GM12878 (cell line): ENCODE measurements around the gene DLG2. TPM values are rescaled to one million over a fixed set of nuclear protein-coding genes. Genes with fewer than 3 reads are reported as not detected.

Experiments
- BACH1 ChIP-seq: fragments of 450-650 bp; IDR thresholded peaks from 2 replicates; pipeline ENCODE4 v1.6.1; 2017; ENCODE audit warnings: mild to moderate bottlenecking, borderline replicate concordance
- BHLHE40 ChIP-seq, 2 experiments: fragments of 450-650 bp in 1 of 2; IDR thresholded peaks; 2 replicates each; pipeline ENCODE4 v1.6.1; 2011 to 2017; ENCODE audit warnings: low read depth in 2 of 2, borderline replicate concordance in 1 of 2, improper control_type of control experiment in 1 of 2, low read length in 1 of 2, mild to moderate bottlenecking in 1 of 2
- CREM ChIP-seq: IDR thresholded peaks from 2 replicates; pipeline ENCODE4 v1.6.1; 2014; ENCODE audit warnings: antibody characterized with exemption, low read depth
- EGR1 ChIP-seq, 2 experiments: IDR thresholded peaks; 1 replicate in 1 of 2; 2 replicates in 1 of 2; pipeline ENCODE4 v1.6.1; 2011 to 2012; ENCODE audit warnings: low read depth in 2 of 2, low read length in 2 of 2, borderline replicate concordance in 1 of 2, mild to moderate bottlenecking in 1 of 2, moderate library complexity in 1 of 2
- EZH2 ChIP-seq: IDR thresholded peaks from 2 replicates; pipeline ENCODE4 v1.6.1; 2012; ENCODE audit warnings: low read depth, mild to moderate bottlenecking, control low read depth, inconsistent platforms, low read length, borderline replicate concordance; ENCODE audit not compliant: control insufficient read depth
- FOXM1 ChIP-seq: IDR thresholded peaks from 2 replicates; pipeline ENCODE4 v1.6.1; 2012; ENCODE audit warnings: low read depth, mild to moderate bottlenecking, inconsistent platforms, low read length, moderate library complexity
- GABPA ChIP-seq: IDR thresholded peaks from 2 replicates; pipeline ENCODE4 v1.6.1; 2014; ENCODE audit warnings: antibody characterized with exemption, low read depth, mild to moderate bottlenecking, inconsistent platforms
- IKZF2 ChIP-seq, 2 experiments: fragments of 450-650 bp; IDR thresholded peaks; 2 replicates each; pipeline ENCODE4 v1.6.1; 2017; ENCODE audit warnings: mild to moderate bottlenecking in 2 of 2, moderate library complexity in 2 of 2
- KLF5 ChIP-seq: fragments of 450-650 bp; IDR thresholded peaks from 2 replicates; pipeline ENCODE4 v1.6.1; 2014; ENCODE audit warnings: mild to moderate bottlenecking; ENCODE audit not compliant: partially characterized antibody
- MEF2B ChIP-seq: fragments of 450-650 bp; IDR thresholded peaks from 2 replicates; pipeline ENCODE4 v1.6.1; 2018; ENCODE audit warnings: mild to moderate bottlenecking, moderate library complexity; ENCODE audit not compliant: partially characterized antibody, poor library complexity, severe bottlenecking
- NFYB ChIP-seq: IDR thresholded peaks from 2 replicates; pipeline ENCODE4 v1.6.1; 2011; ENCODE audit warnings: low read depth, mild to moderate bottlenecking, low read length, improper control_type of control experiment, moderate library complexity; ENCODE audit not compliant: insufficient read depth
- PAX5 ChIP-seq: IDR thresholded peaks from 2 replicates; pipeline ENCODE4 v1.6.1; 2011; ENCODE audit warnings: low read depth, low read length, borderline replicate concordance
- PML ChIP-seq: IDR thresholded peaks from 2 replicates; pipeline ENCODE4 v1.6.1; 2012; ENCODE audit warnings: low read length, inconsistent platforms
- RELA ChIP-seq: fragments of 450-650 bp; IDR thresholded peaks from 2 replicates; pipeline ENCODE4 v1.8.0; 2014; ENCODE audit warnings: borderline replicate concordance; ENCODE audit not compliant: partially characterized antibody
- RUNX3 ChIP-seq: IDR thresholded peaks from 2 replicates; pipeline ENCODE4 v1.6.1; 2012; ENCODE audit warnings: low read length, inconsistent platforms
- SPI1 ChIP-seq: IDR thresholded peaks from 2 replicates; pipeline ENCODE4 v1.6.1; 2011; ENCODE audit warnings: low read depth, mild to moderate bottlenecking, low read length, moderate library complexity, borderline replicate concordance; ENCODE audit not compliant: insufficient read depth
- SUPT20H ChIP-seq: IDR thresholded peaks from 2 replicates; pipeline ENCODE4 v1.6.1; 2011; ENCODE audit warnings: low read depth, mild to moderate bottlenecking, low read length, moderate library complexity, borderline replicate concordance; ENCODE audit not compliant: control insufficient read depth
- TAF1 ChIP-seq: IDR thresholded peaks from 2 replicates; pipeline ENCODE4 v1.6.1; 2011; ENCODE audit warnings: mild to moderate bottlenecking, low read depth, low read length, borderline replicate concordance
- TBL1XR1 ChIP-seq: IDR thresholded peaks from 2 replicates; pipeline ENCODE4 v1.6.1; 2012; ENCODE audit warnings: low read depth, low read length, improper control_type of control experiment
- ZBED1 ChIP-seq: IDR thresholded peaks from 2 replicates; pipeline ENCODE4 v1.6.1; 2016; ENCODE audit warnings: borderline replicate concordance
- polyA plus RNA-seq, 11 experiments: library from polyadenylated mRNA; depleted of rRNA in 4 of 11; unstranded in 6 of 11; stranded (reverse) in 5 of 11; fragments of >200 nt; fragmentation: Nextera tagmentation in 4 of 11; fragmentation: Illumina TruSeq in 1 of 11; extraction: Ambion mirVana in 4 of 11; extraction: Trizol in 1 of 11; gene quantifications; 1 replicate in 1 of 11; 2 replicates in 10 of 11; pipeline versions ENCODE4 v1.2.1 to v1.2.3, GENCODE V29; 2011 to 2016; ENCODE audit warnings: inconsistent platforms in 2 of 11, missing spikeins in 2 of 11, low read depth in 1 of 11
- total RNA-seq, 4 experiments: library from RNA; depleted of rRNA in 3 of 4; stranded (reverse); fragments of >200 nt in 3 of 4; fragmentation: Illumina TruSeq in 1 of 4; extraction: Trizol in 1 of 4; gene quantifications; 2 replicates each; pipeline versions ENCODE4 v1.2.1 to v1.2.3, GENCODE V29; 2013 to 2021
- TF ChIP-seq, protein P1 (sequence below): fragments of 450-650 bp; IDR thresholded peaks from 2 replicates; pipeline ENCODE4 v1.6.1; 2017; ENCODE audit warnings: antibody characterized with exemption, mild to moderate bottlenecking, moderate library complexity
- TF ChIP-seq, protein P2 (sequence below): fragments of 450-650 bp; conservative IDR thresholded peaks from 2 replicates; pipeline ENCODE4 v1.6.1; 2017; ENCODE audit warnings: mild to moderate bottlenecking, moderate library complexity
- TF ChIP-seq, protein P3 (sequence below): fragments of 450-650 bp; IDR thresholded peaks from 2 replicates; pipeline ENCODE4 v1.6.1; 2016; ENCODE audit warnings: mild to moderate bottlenecking, moderate library complexity, borderline replicate concordance

Gene DLG2
- total and polyA plus RNA-seq, 10 of the 15 experiments (the other 5 are each of a cell fraction or from before 2014, with no cell fraction given): 0.09 to 0.98 (median 0.35) TPM

DNA sequence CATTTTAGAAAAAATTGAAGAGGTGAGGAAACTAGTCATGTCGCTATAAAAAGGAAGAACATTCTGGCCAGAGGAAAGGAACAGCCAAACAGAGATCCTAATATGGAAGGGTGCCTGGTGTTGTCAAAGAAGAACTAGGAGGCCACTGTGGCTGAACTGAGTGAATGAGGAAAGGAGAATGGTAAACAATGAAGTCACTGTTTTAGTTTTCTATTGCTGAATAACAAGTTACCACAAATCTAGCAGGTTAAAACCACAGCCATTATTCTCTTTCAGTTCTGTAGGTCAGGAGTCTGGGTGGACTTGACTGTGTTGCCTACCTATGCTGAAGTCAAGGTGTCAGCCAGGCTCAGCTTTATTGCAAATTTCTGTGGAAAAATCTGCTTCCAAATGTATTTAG, 1791.7 kb downstream of the DLG2 start (continued):
- TF ChIP-seq, protein P1, sequence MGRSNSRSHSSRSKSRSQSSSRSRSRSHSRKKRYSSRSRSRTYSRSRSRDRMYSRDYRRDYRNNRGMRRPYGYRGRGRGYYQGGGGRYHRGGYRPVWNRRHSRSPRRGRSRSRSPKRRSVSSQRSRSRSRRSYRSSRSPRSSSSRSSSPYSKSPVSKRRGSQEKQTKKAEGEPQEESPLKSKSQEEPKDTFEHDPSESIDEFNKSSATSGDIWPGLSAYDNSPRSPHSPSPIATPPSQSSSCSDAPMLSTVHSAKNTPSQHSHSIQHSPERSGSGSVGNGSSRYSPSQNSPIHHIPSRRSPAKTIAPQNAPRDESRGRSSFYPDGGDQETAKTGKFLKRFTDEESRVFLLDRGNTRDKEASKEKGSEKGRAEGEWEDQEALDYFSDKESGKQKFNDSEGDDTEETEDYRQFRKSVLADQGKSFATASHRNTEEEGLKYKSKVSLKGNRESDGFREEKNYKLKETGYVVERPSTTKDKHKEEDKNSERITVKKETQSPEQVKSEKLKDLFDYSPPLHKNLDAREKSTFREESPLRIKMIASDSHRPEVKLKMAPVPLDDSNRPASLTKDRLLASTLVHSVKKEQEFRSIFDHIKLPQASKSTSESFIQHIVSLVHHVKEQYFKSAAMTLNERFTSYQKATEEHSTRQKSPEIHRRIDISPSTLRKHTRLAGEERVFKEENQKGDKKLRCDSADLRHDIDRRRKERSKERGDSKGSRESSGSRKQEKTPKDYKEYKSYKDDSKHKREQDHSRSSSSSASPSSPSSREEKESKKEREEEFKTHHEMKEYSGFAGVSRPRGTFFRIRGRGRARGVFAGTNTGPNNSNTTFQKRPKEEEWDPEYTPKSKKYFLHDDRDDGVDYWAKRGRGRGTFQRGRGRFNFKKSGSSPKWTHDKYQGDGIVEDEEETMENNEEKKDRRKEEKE: no peak
- TF ChIP-seq NFYB (no peak), TBL1XR1 (no peak), EZH2 (no peak), KLF5 (no peak), IKZF2 (IDR thresholded peaks at IDR 0.05) (peak; percentile 55 to 70; a peak in 3 of 4 replicates), SUPT20H (no peak), BACH1 (0 out of 2 replicates have a peak, but pooled peaks have one; percentile 32), CREM (no peak), RUNX3 (peak; percentile 77), MEF2B (no peak), PAX5 (no peak), GABPA (no peak), EGR1 (IDR thresholded peaks at IDR 0.05; ENCODE audit: borderline replicate concordance in 1 of 2, low read depth in 2 of 2, low read length in 2 of 2) (no peak), PML (no peak), SPI1 (peak; percentile 37; the same call in 1 of the 2 replicates), RELA (no peak), TAF1 (no peak), BHLHE40 (IDR thresholded peaks at IDR 0.05; ENCODE audit: borderline replicate concordance in 1 of 2, low read depth in 2 of 2, low read length in 1 of 2) (no peak), FOXM1 (no peak), ZBED1 (no peak)
- TF ChIP-seq, protein P2, sequence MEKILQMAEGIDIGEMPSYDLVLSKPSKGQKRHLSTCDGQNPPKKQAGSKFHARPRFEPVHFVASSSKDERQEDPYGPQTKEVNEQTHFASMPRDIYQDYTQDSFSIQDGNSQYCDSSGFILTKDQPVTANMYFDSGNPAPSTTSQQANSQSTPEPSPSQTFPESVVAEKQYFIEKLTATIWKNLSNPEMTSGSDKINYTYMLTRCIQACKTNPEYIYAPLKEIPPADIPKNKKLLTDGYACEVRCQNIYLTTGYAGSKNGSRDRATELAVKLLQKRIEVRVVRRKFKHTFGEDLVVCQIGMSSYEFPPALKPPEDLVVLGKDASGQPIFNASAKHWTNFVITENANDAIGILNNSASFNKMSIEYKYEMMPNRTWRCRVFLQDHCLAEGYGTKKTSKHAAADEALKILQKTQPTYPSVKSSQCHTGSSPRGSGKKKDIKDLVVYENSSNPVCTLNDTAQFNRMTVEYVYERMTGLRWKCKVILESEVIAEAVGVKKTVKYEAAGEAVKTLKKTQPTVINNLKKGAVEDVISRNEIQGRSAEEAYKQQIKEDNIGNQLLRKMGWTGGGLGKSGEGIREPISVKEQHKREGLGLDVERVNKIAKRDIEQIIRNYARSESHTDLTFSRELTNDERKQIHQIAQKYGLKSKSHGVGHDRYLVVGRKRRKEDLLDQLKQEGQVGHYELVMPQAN: no peak
- TF ChIP-seq, protein P3, sequence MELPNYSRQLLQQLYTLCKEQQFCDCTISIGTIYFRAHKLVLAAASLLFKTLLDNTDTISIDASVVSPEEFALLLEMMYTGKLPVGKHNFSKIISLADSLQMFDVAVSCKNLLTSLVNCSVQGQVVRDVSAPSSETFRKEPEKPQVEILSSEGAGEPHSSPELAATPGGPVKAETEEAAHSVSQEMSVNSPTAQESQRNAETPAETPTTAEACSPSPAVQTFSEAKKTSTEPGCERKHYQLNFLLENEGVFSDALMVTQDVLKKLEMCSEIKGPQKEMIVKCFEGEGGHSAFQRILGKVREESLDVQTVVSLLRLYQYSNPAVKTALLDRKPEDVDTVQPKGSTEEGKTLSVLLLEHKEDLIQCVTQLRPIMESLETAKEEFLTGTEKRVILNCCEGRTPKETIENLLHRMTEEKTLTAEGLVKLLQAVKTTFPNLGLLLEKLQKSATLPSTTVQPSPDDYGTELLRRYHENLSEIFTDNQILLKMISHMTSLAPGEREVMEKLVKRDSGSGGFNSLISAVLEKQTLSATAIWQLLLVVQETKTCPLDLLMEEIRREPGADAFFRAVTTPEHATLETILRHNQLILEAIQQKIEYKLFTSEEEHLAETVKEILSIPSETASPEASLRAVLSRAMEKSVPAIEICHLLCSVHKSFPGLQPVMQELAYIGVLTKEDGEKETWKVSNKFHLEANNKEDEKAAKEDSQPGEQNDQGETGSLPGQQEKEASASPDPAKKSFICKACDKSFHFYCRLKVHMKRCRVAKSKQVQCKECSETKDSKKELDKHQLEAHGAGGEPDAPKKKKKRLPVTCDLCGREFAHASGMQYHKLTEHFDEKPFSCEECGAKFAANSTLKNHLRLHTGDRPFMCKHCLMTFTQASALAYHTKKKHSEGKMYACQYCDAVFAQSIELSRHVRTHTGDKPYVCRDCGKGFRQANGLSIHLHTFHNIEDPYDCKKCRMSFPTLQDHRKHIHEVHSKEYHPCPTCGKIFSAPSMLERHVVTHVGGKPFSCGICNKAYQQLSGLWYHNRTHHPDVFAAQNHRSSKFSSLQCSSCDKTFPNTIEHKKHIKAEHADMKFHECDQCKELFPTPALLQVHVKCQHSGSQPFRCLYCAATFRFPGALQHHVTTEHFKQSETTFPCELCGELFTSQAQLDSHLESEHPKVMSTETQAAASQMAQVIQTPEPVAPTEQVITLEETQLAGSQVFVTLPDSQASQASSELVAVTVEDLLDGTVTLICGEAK: no peak
